Neutrophil (primary cell): ENCODE results near the gene MSI2.

Source experiments
- H3K27ac ChIP-seq: fragments of 200-600 bp; sonication (generic); 2 replicates; pipeline ENCODE4 v1.5.1; 2016; ENCODE audit warnings: mild to moderate bottlenecking, moderate library complexity
- H3K27me3 ChIP-seq: fragments of 200-600 bp; sonication (generic); 2 replicates; pipeline ENCODE4 v1.6.0; 2016; ENCODE audit warnings: mild to moderate bottlenecking
- H3K36me3 ChIP-seq: fragments of 200-600 bp; sonication (generic); 2 replicates; pipeline ENCODE4 v1.5.1; 2017
- H3K4me1 ChIP-seq, 2 experiments: fragments of 200-600 bp in 1 of 2; sonication (generic) in 1 of 2; 1 replicate in 1 of 2; 2 replicates in 1 of 2; pipeline versions ENCODE4 v1.5.1 to v1.6.1; 2013 to 2016; ENCODE audit warnings: low read depth in 1 of 2, low read length in 1 of 2, mild to moderate bottlenecking in 1 of 2, moderate library complexity in 1 of 2; ENCODE audit not compliant: control insufficient read depth in 1 of 2, insufficient read depth in 1 of 2
- H3K4me3 ChIP-seq, 2 experiments: fragments of 200-600 bp in 1 of 2; sonication (generic) in 1 of 2; 1 replicate in 1 of 2; 2 replicates in 1 of 2; pipeline ENCODE4 v1.5.1; 2013 to 2016; ENCODE audit warnings: low read depth in 1 of 2, low read length in 1 of 2, mild to moderate bottlenecking in 1 of 2, moderate library complexity in 1 of 2
- H3K9me3 ChIP-seq: fragments of 200-600 bp; sonication (generic); 2 replicates; pipeline ENCODE4 v1.5.1; 2016
- CTCF ChIP-seq: fragments of 200-600 bp; sonication (generic); IDR thresholded peaks from 2 replicates; pipeline ENCODE4 v1.5.1; 2016; ENCODE audit warnings: antibody characterized with exemption

MSI2 gene

GRCh38 chr17:57341611-57342540 lies 85.6 kb downstream of the MSI2 start:
- Histone ChIP-seq H3K36me3 (no peaks in the 10 kb centered on the region), H3K27me3 (peaks cover 15% of the 10 kb centered on the region), H3K4me3 (no peak overlapping the region), H3K27ac (no peak overlapping the region), H3K9me3 (no peaks in the 10 kb centered on the region), H3K4me1 (no peaks in the 10 kb centered on the region)
- TF ChIP-seq CTCF, result no peak

GRCh38 chr17:57342963-57343589 lies 86.8 kb downstream of the MSI2 start:
- no peaks in the 10 kb centered on the region for H3K4me1 ChIP-seq
- no peaks in the 10 kb centered on the region for H3K9me3 ChIP-seq
- H3K4me3 ChIP-seq, result no peak overlapping the region
- no peaks in the 10 kb centered on the region for H3K36me3 ChIP-seq
- TF ChIP-seq CTCF, result no peak
- no peak overlapping the region for H3K27ac ChIP-seq
- peaks cover 13% of the 10 kb centered on the region for H3K27me3 ChIP-seq

DNA sequence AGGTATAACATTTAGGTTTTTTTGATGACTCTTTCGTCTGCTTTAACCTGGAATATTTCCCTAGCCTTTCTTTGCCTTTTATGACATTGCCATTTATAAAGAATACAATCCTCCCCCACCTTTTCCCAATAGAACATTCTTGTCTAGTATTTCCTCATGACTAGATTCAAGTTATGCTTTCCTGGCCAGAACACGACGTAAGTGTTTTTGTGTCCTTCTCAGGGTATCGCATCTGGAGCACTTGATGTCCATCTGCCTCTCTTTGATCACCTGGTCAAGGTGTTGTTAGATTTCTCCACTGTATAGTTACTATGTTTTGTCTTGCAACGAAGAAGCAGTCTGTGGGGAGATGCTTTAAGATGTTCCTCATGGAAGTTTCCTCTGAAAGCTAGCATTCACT lies 87.4 kb downstream of the MSI2 start:
- Histone ChIP-seq H3K36me3 (no peaks in the 10 kb centered on the region), H3K4me1 (no peaks in the 10 kb centered on the region), H3K27me3 (peaks cover 6% of the 10 kb centered on the region), H3K9me3 (no peaks in the 10 kb centered on the region), H3K4me3 (no peak overlapping the region), H3K27ac (no peak overlapping the region)
- TF ChIP-seq CTCF, result no peak

DNA sequence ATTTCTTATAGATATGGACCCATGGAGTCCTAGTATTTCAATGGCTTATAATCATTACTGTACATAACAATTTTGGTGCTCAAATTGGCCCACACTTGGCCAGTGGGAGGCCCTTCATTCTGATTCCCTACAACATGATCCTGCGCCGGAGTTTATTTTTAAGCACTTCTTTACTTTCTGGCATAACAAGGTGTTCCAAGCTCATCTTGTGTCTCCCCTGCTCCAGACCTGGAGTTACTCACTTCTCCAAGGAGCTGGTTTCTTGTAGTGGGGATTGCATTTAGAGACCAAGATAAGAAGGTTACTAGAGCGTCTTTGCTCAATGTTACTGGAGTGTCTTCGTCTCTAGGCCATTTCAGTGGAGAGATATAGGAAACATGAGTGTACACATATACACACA lies 87.9 kb downstream of the MSI2 start:
- Histone ChIP-seq H3K4me1 (no peaks in the 10 kb centered on the region), H3K4me3 (no peak overlapping the region), H3K36me3 (no peaks in the 10 kb centered on the region), H3K9me3 (no peaks in the 10 kb centered on the region), H3K27ac (no peak overlapping the region), H3K27me3 (peaks cover under 1% of the 10 kb centered on the region)
- no peak for TF ChIP-seq CTCF

DNA sequence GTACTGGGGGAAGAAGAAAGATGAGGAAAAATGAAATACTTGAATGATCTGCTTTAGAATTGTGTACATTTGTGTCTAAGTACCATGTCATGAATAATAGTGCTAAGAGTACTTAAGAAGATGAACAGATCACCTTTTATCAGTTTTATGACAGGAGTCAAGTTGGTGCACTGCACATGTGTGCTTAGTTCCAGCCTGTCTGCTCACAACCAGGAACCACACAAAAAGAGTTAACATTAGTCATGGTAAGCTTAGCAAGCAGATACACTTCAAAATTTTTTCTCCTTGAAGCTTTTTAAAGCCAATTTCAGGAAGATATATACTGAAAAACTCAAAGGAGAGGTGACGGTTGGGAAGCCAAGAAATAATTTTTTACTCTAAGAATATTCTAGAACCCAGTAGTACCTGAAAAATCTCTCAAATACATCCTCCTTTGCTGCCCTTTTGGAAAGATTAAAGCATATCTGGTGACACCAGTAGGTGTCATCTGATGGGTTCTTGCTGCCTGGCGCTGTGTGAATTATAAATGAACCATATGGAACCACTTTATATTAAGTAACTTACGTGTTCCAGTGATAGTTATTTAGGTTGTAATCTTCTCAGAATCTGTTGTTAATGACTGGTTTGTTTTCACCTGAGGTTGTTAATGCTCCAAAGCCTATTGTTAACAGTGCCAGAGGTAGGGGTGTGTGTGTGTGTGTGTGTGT lies 93.4 kb downstream of the MSI2 start:
- no peaks in the 10 kb centered on the region for H3K4me1 ChIP-seq
- no peak for TF ChIP-seq CTCF
- H3K4me3 ChIP-seq, result no peak overlapping the region
- H3K9me3 ChIP-seq, result no peaks in the 10 kb centered on the region
- H3K27ac ChIP-seq, result no peak overlapping the region
- H3K27me3 ChIP-seq, result no peaks in the 10 kb centered on the region
- no peaks in the 10 kb centered on the region for H3K36me3 ChIP-seq
